ENCODE results near the gene BICDL2.

DNA sequence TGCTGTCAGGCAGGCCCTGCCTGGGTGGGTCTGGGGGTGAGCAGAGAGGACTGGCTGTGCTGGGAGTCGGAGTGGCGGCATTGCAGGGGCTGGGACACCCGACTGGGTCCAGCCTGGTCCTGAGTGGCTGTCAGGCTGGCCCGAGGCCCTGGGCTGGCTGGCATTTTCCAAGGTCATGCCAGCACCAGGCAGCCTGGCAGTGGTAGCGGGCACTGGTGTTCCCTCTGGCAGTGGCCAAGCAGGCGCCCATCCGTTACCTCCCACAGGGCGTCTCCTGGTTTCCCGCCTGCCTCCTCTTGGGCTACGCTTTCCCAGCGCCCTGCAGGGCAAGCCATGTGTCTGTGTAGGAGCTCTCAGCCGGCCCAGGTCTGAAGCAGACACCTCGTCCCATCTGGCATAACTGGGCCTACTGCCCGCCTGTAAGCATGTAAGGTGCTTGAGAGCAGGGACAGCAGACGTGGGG is 50.8 kb downstream of the BICDL2 start:
- TF ChIP-seq POLR2A (IDR thresholded peaks at IDR 0.05; ENCODE audit: low read length) (no peak), GATA1 (IDR thresholded peaks at IDR 0.05; ENCODE audit: low read depth, low read length) (no peak)
